Thymus (tissue), 11 donors: ENCODE results near the gene WNK2. TPM values are rescaled to one million over a fixed set of nuclear protein-coding genes. Genes with fewer than 3 reads are reported as not detected.

Experiments
- DNase-seq, 9 donors: peaks; one replicate each; pipeline ENCODE4 v3.0.0-alpha.2; 2013; ENCODE audit warnings: low spot score in 9 of 9, low read depth in 6 of 9, missing footprints in 1 of 9
- H3K27ac ChIP-seq, 2 donors: one replicate each; pipeline ENCODE4 v1.5.1; 2013; ENCODE audit warnings: control low read depth in 1 of 2, low read depth in 1 of 2, low read length in 1 of 2, mild to moderate bottlenecking in 1 of 2, moderate library complexity in 1 of 2
- H3K27me3 ChIP-seq, 2 donors: one replicate each; pipeline ENCODE4 v1.5.1; 2013; ENCODE audit warnings: low read length in 1 of 2; ENCODE audit not compliant: control insufficient read depth in 2 of 2, insufficient read depth in 1 of 2
- H3K36me3 ChIP-seq, 2 donors: one replicate each; pipeline ENCODE4 v1.5.1; 2013; ENCODE audit warnings: low read length in 1 of 2, mild to moderate bottlenecking in 1 of 2, moderate library complexity in 1 of 2; ENCODE audit not compliant: control insufficient read depth in 2 of 2, insufficient read depth in 2 of 2
- H3K4me1 ChIP-seq, 2 donors: one replicate each; pipeline ENCODE4 v1.5.1; 2013; ENCODE audit warnings: low read length in 2 of 2; ENCODE audit not compliant: control insufficient read depth in 2 of 2, insufficient read depth in 2 of 2
- H3K4me3 ChIP-seq, 2 donors: one replicate each; pipeline ENCODE4 v1.5.1; 2013; ENCODE audit warnings: low read length in 2 of 2, control low read depth in 1 of 2, mild to moderate bottlenecking in 1 of 2
- H3K9me3 ChIP-seq, 2 donors: one replicate each; pipeline ENCODE4 v1.5.1; 2013; ENCODE audit warnings: low read length in 1 of 2, mild to moderate bottlenecking in 1 of 2; ENCODE audit not compliant: control insufficient read depth in 2 of 2, insufficient read depth in 1 of 2
- WGBS: extraction: QIAGEN DNeasy Blood & Tissue Kit; methylation state at CpG from one replicate; pipeline ENCODE4 v1.1.7; 2013; 5-methylcytosine and 5-hydroxymethylcytosine counted together
- polyA plus RNA-seq: library from polyadenylated mRNA; stranded (reverse); fragments of 200-250 nt; gene quantifications from one replicate; pipeline ENCODE4 v1.2.3, GENCODE V29; 2013
- total RNA-seq: library from RNA; stranded (reverse); fragments of 120-200 nt; gene quantifications from one replicate; pipeline ENCODE4 v1.2.4, GENCODE V29; 2013
- donor health status: healthy.

The WNK2 gene
- total and polyA plus RNA-seq, 2 donors = 9.1 to 12.5 TPM

- Histone ChIP-seq H3K4me1 (peaks cover 0 to 6% of the 10 kb centered on the region in 2 donors), H3K36me3 (no peaks in the 10 kb centered on the region), H3K27ac (no peak overlapping the region), H3K4me3 (no peak overlapping the region), H3K27me3 (peaks cover 0 to 5% of the 10 kb centered on the region in 2 donors), H3K9me3 (no peaks in the 10 kb centered on the region)
- WGBS = 98% methylated on average over 8 of the region's 8 CpGs
- DNase-seq = no peak
Measured at GRCh38 chr9:93170571-93170970, 13.4 kb upstream of the WNK2 start.

- Histone ChIP-seq H3K4me3 (no peak overlapping the region), H3K27me3 (peaks cover 0 to 5% of the 10 kb centered on the region in 2 donors), H3K4me1 (peaks cover 0 to 6% of the 10 kb centered on the region in 2 donors), H3K9me3 (no peaks in the 10 kb centered on the region), H3K36me3 (no peaks in the 10 kb centered on the region), H3K27ac (no peak overlapping the region)
- 90% methylated on average over 8 of the region's 8 CpGs for WGBS
- DNase-seq = no peak
Measured at GRCh38 chr9:93171261-93171990, 12.5 kb upstream of the WNK2 start.

GRCh38 chr9:93172666-93173364 is 11.1 kb upstream of the WNK2 start:
- 93% methylated on average over 20 of the region's 20 CpGs for WGBS
- no peaks in the 10 kb centered on the region for H3K36me3 ChIP-seq
- H3K9me3 ChIP-seq = no peaks in the 10 kb centered on the region
- H3K4me1 ChIP-seq = peaks cover 0 to 6% of the 10 kb centered on the region in 2 donors
- H3K27me3 ChIP-seq = peaks cover 0 to 5% of the 10 kb centered on the region in 2 donors
- no peak overlapping the region for H3K4me3 ChIP-seq
- no peak overlapping the region for H3K27ac ChIP-seq
- no peak for DNase-seq

GRCh38 chr9:93173365-93174051 is 10.4 kb upstream of the WNK2 start:
- peak in 1 of 9 donors; percentile 44 for DNase-seq
- Histone ChIP-seq H3K4me3 (no peak overlapping the region), H3K27ac (no peak overlapping the region), H3K36me3 (no peaks in the 10 kb centered on the region), H3K9me3 (no peaks in the 10 kb centered on the region), H3K4me1 (peaks cover 0 to 6% of the 10 kb centered on the region in 2 donors), H3K27me3 (peaks cover 0 to 8% of the 10 kb centered on the region in 2 donors)
- 86% methylated on average over 12 of the region's 12 CpGs for WGBS

- Histone ChIP-seq H3K4me3 (no peak overlapping the region), H3K36me3 (no peaks in the 10 kb centered on the region), H3K27me3 (peaks cover 0 to 14% of the 10 kb centered on the region in 2 donors), H3K27ac (no peak overlapping the region), H3K4me1 (peaks cover 0 to 6% of the 10 kb centered on the region in 2 donors), H3K9me3 (no peaks in the 10 kb centered on the region)
- WGBS = 89% methylated on average over 3 of the region's 3 CpGs
- no peak for DNase-seq
Measured at GRCh38 chr9:93174976-93175375, 9.0 kb upstream of the WNK2 start.

- Histone ChIP-seq H3K27me3 (peaks cover 6 to 34% of the 10 kb centered on the region in 2 donors), H3K36me3 (no peaks in the 10 kb centered on the region), H3K4me1 (peaks cover 0 to 6% of the 10 kb centered on the region in 2 donors), H3K4me3 (no peak overlapping the region), H3K27ac (no peak overlapping the region), H3K9me3 (no peaks in the 10 kb centered on the region)
- no peak for DNase-seq
- 97% methylated on average over 6 of the region's 6 CpGs for WGBS
Measured at GRCh38 chr9:93177676-93178075, 6.3 kb upstream of the WNK2 start.

GRCh38 chr9:93178851-93179786 is 4.8 kb upstream of the WNK2 start:
- Histone ChIP-seq H3K27ac (no peak overlapping the region), H3K9me3 (no peaks in the 10 kb centered on the region), H3K4me3 (no peak overlapping the region), H3K4me1 (peaks cover 7 to 11% of the 10 kb centered on the region in 2 donors), H3K36me3 (no peaks in the 10 kb centered on the region), H3K27me3 (peaks cover 19 to 44% of the 10 kb centered on the region in 2 donors)
- no peak for DNase-seq
- 94% methylated on average over 22 of the region's 22 CpGs for WGBS

GRCh38 chr9:93180938-93181337 is 3.0 kb upstream of the WNK2 start:
- Histone ChIP-seq H3K27ac (no peak overlapping the region), H3K9me3 (no peaks in the 10 kb centered on the region), H3K4me3 (no peak overlapping the region), H3K27me3 (peaks cover 38 to 59% of the 10 kb centered on the region in 2 donors), H3K36me3 (no peaks in the 10 kb centered on the region), H3K4me1 (peaks cover 7 to 15% of the 10 kb centered on the region in 2 donors)
- DNase-seq = no peak
- WGBS = 86% methylated on average over 1 of the region's 1 CpG
